HG03095 (cell line): Measurements from ENCODE around the gene C11orf68.

ENCODE experiments used
- ATAC-seq: cut with Tn5 transposase; IDR thresholded peaks from one replicate; pipeline ENCODE4 v1.9.1; 2021; ENCODE audit warnings: moderate library complexity; ENCODE audit not compliant: unreplicated experiment

Gene C11orf68

DNA sequence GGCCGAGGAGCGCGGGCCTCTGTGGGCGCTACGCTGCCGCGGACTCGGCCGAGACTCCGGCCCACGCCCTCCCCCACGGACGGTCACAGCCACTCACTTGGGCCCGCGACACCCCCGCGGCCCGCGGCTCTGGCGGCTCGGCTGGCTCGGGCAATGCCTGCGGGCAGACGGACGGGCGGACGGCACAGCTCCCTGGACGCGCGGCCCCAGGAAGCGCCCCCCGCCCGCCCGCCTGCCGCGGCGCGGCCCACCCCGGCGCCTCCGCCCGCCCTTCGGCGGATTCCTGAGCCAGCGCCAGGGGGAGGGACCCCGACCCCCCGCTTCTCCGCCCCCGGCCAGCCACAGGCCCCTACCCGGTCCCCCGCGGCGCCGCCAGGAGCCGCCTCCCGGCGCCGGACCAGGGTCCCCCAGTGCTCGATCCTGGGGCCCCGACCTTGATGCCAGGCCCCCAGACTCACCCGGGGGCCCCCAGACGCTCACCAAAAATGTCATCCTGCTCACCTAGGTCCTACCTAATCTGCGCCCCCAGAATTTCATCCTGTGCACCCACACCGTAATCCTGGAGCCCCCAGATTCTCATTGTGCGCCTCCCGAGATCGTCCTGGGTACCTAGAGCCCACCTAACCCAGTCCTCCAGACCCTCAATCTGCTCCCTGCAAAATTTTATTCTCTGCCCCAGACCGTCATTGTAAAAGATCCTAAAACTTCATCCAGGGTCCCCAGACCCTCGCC lies 46.1 kb downstream of the C11orf68 start, which contains the start of gene EFEMP2:
EFEMP2 (minus strand) TSS at position 215 of the 732 bp plus-strand sequence. CDS start 446 bp downstream, outside the sequence.
- no peak for ATAC-seq

DNA sequence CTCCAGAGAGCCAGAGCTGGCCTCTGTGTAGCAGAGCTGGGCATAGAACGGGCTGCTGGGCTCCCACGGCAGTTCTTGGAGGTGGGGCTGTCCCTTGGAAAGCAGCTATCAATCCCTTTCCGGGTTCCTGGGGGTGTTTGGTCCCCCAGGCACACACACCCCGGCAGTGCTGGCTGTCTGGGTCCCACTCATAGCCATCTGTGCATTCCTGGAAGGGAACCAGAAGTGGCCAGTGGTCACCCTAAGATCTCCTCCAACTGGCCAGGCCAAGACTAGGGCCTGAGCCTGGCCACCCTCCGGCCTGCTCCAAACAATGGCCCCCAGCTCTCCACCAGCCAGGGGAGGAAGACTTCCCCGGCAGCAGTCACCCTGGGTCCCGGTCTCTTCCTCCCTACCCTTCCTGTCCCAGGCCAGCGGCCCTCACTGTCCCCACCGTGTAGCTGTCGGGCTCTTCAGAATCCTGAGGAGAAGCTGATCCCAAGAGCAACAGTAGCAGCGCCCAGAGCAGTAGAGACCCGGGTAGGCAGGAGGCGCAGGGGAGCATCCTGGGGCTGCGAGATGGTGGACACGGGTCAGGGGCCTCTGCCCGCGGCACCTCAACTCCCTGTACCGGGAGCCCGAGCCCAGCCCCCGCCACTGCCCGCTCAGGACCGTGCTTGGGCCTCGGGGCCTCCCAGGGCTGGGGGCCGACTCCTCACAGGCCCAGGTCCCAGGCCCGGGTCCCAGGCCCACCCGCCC lies 46.9 kb downstream of the C11orf68 start:
- ATAC-seq = no peak

DNA sequence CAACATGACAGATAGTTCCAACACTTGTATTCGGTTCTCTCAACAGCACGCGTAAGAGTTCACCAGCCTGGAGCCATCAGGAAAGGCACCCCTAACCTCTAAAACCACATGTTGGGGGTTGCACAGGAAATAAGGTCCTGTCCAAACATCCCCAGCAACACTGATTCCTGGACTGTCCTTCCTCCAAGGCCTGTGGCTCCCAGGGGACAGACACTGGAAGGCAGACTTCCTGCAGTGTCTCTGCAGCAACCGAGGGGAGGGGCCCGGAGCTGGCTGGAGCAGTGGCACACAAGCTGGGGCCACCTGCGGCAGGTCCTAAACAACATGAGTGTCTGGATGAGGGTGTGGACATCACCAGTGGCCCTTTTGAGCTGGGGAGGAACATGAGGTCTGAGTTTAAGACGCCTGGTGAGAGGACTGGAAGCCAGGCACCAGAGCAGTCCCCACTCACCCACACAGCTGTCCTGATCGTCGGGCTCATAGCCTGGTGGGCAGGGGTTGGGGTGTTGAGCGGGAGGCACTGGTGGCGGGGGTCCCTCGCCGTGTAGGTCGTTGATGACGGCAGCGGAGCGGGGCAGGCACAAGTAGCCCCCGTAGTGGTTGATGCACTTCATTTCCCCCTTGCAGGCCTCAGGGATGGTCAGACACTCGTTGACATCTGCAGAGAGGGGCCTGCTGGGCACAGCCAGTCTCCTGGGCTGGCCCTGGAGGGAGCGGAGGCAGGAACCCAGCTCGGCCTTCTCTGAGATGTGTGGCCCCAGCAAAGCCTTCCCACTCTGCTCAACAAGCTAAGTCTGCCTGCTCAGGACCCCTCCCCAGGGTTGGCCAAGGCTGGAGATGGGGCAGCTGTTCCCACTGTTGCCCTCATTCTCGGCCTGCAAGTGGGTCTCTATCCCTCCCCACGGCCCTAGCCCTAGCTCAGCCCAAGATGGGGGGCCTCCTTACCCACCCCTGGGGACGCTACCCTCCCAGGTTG lies 47.9 kb downstream of the C11orf68 start:
- ATAC-seq = no peak

DNA sequence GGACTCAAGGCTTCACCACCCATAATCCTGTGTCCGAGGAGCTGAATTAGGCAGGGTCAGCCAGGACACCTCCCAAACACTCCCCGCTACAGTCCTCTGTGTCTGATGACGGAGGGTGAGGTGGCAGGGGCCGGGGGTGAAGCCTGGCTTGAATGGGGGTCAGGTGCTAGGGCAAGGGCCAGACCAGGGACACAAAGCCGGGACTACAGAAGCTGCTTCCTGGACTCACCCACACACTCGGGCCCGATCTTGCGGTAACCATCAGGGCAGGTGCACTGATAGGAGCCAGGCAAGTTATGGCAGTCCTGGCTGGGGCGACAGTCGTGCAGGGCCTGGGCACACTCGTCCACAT lies 48.6 kb downstream of the C11orf68 start:
- ATAC-seq = no peak

DNA sequence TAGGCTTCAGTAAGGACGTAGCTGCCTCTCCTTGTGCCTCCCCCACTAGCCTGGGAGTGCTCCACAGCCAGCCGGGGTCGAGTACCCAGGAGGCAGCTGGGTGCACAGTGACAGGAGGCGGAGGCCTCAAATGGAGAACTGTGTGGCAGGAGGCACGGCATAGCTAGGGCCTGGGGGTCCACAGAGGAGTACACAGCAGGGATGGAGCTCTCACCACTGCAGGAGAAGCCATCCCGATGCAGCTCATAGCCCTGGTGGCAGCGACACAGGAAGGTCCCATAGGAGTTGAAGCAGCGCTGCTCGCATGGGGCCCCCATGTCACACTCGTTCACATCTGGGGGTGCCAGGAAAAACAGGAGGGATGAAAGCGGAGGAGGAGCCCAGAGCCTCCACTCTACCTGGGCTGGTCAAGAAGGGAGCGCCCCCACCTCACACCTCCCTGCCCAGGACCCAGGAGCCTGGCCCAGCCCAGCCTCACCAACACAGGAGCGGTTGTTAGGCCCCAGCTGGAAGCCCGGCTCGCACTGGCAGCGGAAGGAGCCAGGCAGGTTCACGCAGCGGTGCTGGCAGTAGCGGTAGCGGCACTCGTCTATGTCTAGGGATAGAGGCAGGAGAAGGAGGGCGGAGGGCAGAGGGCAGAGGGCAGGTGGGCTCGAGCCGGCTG lies 49.1 kb downstream of the C11orf68 start:
- ATAC-seq = no peak

DNA sequence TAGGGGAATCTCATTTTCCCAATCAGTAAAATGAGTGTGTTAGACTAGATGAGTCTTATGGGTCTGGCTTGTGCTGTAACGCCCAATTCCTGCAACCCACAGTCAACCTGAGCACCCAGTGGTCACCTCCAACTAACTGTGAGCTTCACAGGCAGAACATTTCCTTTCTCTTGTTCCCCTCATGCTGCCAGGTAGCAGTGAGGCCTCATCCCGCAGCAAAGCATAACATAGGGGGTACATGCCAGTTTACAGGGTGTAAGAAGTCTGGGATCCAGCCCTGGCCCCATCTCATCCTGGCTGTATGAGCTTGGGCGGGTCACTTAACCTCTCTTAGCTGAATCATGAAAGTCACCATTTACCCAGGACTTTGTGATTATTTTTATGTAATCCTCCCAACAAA lies 50.0 kb downstream of the C11orf68 start:
- ATAC-seq = no peak

DNA sequence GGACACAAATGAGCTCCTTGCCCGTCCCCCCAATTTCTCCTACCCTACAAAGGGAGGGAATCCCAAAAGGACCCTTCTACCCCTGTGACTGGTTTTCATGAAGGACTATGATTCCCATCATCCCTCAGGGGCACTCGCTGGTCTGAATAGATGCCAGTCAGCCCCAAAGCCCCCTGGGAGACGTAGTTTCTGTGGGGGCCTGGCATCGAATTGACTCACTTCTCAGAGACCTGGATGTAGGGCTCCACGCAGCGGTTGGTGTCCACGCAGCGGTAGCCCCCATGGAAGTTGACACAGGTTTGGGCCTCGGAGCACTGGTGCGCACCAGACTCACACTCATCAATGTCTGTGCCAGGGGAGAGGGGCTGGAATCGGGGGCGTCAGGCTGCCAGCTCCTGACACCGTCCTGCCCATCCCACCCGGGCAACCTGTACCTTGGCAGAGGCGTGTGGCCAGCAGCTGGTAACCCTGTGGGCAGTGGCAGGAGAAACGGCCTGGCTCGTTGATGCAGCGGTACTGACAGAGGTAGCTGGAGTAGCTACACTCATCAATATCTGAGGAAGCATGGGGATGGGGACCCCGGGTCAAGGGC lies 50.7 kb downstream of the C11orf68 start:
- ATAC-seq = no peak

DNA sequence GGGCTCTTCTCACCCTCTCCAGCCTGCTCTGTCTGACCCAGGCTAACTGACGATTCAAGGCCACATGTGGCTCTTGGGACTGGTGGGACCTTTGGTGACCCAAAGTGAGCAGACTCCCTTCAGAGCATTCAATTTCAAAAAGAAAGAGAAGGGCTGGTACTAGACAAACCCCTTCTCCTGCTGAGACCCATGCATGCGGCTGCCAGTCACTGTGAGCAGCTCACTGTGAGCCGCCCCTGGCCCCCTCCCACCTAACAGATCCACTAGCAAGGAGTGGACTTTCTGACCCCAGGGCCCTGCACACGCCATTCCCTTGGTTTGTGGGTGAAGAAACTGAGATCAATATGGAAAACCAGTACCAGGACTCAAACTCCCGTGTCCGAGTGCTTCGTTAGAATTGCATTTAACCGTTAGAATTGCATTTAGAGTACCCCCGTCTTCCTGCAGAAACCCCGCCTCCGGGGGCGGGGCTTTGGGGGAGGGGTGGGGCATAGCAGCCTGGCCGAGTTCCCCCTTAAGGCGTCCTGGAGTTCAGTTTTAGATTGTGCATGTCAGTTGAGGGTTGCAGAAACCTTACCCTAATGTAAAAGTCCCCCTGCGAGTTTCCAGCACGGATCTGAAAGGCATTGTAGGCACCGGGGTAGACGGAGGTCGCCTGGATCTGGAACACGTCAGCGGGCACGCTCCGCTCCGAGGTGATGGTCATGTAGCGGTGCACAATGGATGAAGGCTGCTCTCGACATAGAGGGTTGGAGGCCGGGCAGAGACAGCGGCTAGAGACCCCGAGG lies 51.4 kb downstream of the C11orf68 start:
- ATAC-seq = no peak
